ENCODE results near the gene XPOT.
A peak's percentile ranks its signal among the peaks of the same experiment; 100 is the strongest.

- no peak for TF ChIP-seq CTCF (IDR thresholded peaks at IDR 0.05)
- TF ChIP-seq POLR2A (IDR thresholded peaks at IDR 0.05) = peak in 1 of 4 donors; percentile 0
- TF ChIP-seq POLR2AphosphoS5 (IDR thresholded peaks at IDR 0.05) = peak in 1 of 2 donors; percentile 36
- TF ChIP-seq EP300 (IDR thresholded peaks at IDR 0.05) = peak in 1 of 4 donors; percentile 11
Observed at GRCh38 chr12:64452559-64453329, 48.6 kb downstream of the XPOT start.
